Stimulated activated naive B cell treated with anti-CD40 and anti-IgM and Interleukin-4, amounts not matched to agents 10 μg/mL and 1 μg/mL and 100 μg/mL, for 72 hours (primary cell): Measurements from ENCODE around the gene PIK3R5.

ENCODE experiments used
- ATAC-seq, 2 donors: fragments of 150-1000 bp; cut with Tn5 transposase; replicated peaks; 2 replicates each; pipeline ENCODE4 v1.10.0; 2021; ENCODE audit warnings: moderate library complexity in 1 of 2
- DNase-seq: peaks from one replicate; pipeline ENCODE4 v3.0.0; 2021
- H3K27ac Mint-ChIP-seq: one replicate; pipeline ENCODE4 v1.8.0; 2022; ENCODE audit warnings: mild to moderate bottlenecking, mixed read lengths
- H3K27me3 Mint-ChIP-seq, 2 donors: one replicate each; pipeline ENCODE4 v1.8.0; 2022; ENCODE audit warnings: mixed read lengths in 2 of 2
- H3K36me3 Mint-ChIP-seq, 2 donors: one replicate each; pipeline ENCODE4 v1.8.0; 2022; ENCODE audit warnings: mixed read lengths in 2 of 2, mild to moderate bottlenecking in 1 of 2
- H3K4me1 Mint-ChIP-seq, 2 donors: one replicate each; pipeline ENCODE4 v1.8.0; 2022; ENCODE audit warnings: mixed read lengths in 2 of 2, mild to moderate bottlenecking in 1 of 2
- H3K4me3 Mint-ChIP-seq, 2 donors: one replicate each; pipeline ENCODE4 v1.8.0; 2022; ENCODE audit warnings: mild to moderate bottlenecking in 2 of 2, mixed read lengths in 2 of 2, moderate library complexity in 1 of 2
- H3K9me3 Mint-ChIP-seq, 2 donors: one replicate each; pipeline ENCODE4 v1.8.0; 2022; ENCODE audit warnings: mixed read lengths in 2 of 2, mild to moderate bottlenecking in 1 of 2

PIK3R5 gene

DNA sequence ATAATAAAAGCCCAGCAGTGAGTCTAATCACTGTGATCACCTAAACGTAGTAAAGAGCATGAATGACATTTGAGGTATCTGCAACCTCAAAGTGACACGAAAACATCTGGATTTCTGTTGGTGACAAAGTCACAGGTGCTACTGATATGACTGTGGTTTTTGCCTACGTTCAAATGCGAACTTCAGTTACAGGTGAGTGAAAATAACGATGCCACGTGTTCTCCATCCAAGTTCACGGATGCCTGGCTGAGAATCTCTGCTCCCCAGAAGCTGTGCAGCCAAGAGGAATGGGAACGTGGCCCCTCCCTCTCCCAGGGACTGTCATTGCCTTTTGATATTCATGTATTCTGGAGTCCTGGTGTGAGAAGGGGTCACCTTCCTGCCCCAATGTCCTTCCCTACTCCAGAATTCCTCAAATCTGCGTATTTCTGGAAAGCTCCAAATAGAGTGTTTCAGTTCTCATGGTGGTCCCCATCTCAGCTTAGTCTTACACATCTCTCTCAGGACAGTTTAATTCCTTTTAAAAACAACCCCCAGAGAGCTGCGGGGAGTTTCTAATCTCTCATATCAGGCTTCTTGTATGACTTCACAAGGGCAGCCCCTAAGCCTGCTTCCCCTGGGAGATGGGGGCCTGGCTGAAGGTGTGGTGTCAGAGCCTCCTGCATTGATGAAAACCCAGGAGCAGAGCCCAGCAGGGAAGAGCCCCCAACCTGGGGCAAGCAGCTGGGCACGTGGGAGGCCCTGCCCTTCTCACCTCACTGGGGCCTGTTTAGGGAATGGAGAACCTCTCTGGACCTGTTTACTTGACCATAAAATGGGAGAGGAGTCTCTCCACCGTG, 25.8 kb downstream of the PIK3R5 start:
- Mint-ChIP-seq H3K27me3 (no peaks in the 10 kb centered on the region), H3K9me3 (peaks cover 4 to 6% of the 10 kb centered on the region in 2 donors), H3K27ac (peak overlapping the region; percentile 98), H3K4me1 (peaks cover 57 to 89% of the 10 kb centered on the region in 2 donors), H3K4me3 (peak overlapping the region; percentile 52 to 65), H3K36me3 (peaks cover 39 to 62% of the 10 kb centered on the region in 2 donors)
- ATAC-seq (peak; percentile 76 to 78), DNase-seq (peak; percentile 84)

DNA sequence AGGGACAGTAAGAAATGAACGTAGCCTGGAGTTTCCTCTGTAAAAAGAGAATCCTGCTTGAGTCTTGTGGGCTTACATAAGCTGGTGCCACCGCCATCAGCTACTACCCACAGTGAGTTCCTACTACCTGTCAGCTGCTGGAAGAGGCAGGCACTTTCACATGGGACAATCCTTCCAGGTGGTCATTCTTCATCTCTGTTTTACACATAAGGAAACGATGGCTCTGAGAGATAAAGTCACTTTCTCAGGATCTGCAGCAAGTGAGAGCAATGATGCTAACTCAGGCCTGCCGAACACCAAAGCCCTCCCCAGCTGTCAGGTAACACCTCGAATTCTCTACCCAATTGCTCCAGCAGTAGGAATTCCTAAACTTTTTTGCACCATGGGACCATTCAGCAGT, 26.6 kb downstream of the PIK3R5 start:
- Mint-ChIP-seq H3K9me3 (peaks cover 5 to 6% of the 10 kb centered on the region in 2 donors), H3K36me3 (peaks cover 33 to 56% of the 10 kb centered on the region in 2 donors), H3K4me3 (peak overlapping the region; percentile 52 to 65)

DNA sequence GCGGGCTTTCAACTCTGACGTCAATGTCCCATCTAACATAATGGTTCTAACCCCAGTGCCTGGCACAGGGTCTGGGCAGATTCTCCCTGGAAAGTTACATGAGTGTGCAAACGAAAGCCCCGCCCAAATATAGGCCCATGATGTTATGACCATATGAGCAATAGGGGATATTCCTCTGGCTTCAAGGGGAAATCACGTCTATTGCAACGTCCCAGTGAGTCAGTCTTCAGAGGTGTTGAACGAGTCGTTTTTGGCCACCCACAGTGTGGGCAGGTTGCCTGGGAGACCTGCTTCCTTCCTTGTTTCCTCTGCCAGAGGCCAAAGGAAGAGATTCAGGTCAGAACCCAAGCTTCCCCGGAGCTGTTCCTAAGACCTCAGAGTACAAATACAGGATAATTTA, 30.3 kb downstream of the PIK3R5 start:
- Mint-ChIP-seq H3K27me3 (no peaks in the 10 kb centered on the region), H3K36me3 (peaks cover 35 to 58% of the 10 kb centered on the region in 2 donors), H3K9me3 (peaks cover 8 to 13% of the 10 kb centered on the region in 2 donors), H3K4me3 (peak overlapping the region; percentile 9 to 75), H3K27ac (peak overlapping the region; percentile 98), H3K4me1 (peaks cover 40 to 60% of the 10 kb centered on the region in 2 donors)
- peak; percentile 73 to 79 for ATAC-seq
- DNase-seq = peak; percentile 61

More for the DNA sequence above, 26.6 kb downstream of the PIK3R5 start:
- Mint-ChIP-seq H3K27ac (peak overlapping the region; percentile 98), H3K4me1 (peaks cover 60 to 89% of the 10 kb centered on the region in 2 donors), H3K27me3 (no peaks in the 10 kb centered on the region)
- DNase-seq = no peak
- no peak for ATAC-seq

DNA sequence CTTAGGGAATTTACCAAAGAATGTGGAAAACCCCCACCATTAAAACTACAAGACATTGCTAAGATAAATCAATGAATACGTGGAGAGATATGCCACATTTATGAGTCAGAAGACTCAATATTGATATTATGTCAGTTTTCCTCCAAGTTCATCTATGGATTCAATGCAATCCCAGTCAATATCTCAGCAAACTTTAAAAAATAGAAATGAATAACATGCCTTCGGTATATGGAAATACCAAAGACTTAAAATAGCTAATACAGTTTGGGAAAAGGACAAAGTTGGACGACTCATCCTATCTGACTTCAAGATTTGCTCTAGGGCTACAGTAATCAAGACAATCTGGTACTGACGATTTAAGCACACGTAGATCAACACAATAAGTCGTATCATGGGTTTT, 31.2 kb downstream of the PIK3R5 start:
- ATAC-seq (no peak), DNase-seq (no peak)
- peak overlapping the region; percentile 98 for H3K27ac Mint-ChIP-seq
- no peak overlapping the region for H3K4me3 Mint-ChIP-seq
- H3K4me1 Mint-ChIP-seq = peaks cover 32 to 52% of the 10 kb centered on the region in 2 donors
- peaks cover 43 to 59% of the 10 kb centered on the region in 2 donors for H3K36me3 Mint-ChIP-seq
- no peaks in the 10 kb centered on the region for H3K27me3 Mint-ChIP-seq
- peaks cover 17 to 22% of the 10 kb centered on the region in 2 donors for H3K9me3 Mint-ChIP-seq

DNA sequence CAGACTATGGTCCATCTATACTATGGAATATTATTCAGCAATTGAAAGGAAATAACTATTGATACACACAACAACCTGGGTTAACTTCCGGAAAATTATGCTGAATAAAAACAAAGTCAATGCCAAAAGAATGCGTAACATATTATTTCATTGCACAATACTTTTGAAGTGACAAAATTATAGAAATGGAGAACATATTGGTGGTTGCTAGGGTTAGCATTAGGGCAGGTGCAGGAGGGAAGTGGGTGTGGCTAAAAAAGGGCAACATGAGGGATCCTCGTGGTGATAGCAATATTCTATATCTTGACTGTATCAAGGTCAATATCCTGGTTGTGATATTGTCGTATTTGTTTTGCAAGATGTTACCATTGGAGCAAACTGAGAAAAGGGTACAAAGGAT, 34.9 kb downstream of the PIK3R5 start:
- Mint-ChIP-seq H3K27ac (no peak overlapping the region), H3K4me3 (no peak overlapping the region), H3K9me3 (peaks cover 19 to 24% of the 10 kb centered on the region in 2 donors), H3K4me1 (peaks cover 19 to 20% of the 10 kb centered on the region in 2 donors), H3K36me3 (peaks cover 48 to 60% of the 10 kb centered on the region in 2 donors), H3K27me3 (no peaks in the 10 kb centered on the region)
- DNase-seq = no peak
- no peak for ATAC-seq

DNA sequence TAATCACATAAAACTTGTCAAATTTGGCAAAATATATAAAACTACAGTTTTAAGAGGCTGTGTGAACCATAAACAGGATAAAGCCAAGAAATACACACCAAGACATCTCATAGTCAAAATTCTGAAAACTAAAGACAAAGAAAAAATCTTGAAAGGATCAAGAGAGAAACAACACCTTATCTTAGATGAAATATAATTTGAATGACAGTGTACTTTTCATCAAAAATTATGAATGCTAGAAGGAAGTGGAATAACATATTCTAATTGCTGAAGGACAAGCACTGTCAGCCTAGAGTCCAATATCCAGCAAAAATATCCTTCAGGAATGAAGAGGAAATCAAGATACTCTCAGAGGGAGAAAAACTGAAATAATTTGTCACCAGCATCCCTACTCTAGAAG, 37.2 kb downstream of the PIK3R5 start:
- ATAC-seq = no peak
- peak overlapping the region; percentile 89 for H3K27ac Mint-ChIP-seq
- no peak overlapping the region for H3K4me3 Mint-ChIP-seq
- peaks cover 40 to 49% of the 10 kb centered on the region in 2 donors for H3K36me3 Mint-ChIP-seq
- peaks cover 0 to 8% of the 10 kb centered on the region in 2 donors for H3K4me1 Mint-ChIP-seq
- H3K9me3 Mint-ChIP-seq = peaks cover 18 to 19% of the 10 kb centered on the region in 2 donors
- no peak for DNase-seq
- no peaks in the 10 kb centered on the region for H3K27me3 Mint-ChIP-seq

DNA sequence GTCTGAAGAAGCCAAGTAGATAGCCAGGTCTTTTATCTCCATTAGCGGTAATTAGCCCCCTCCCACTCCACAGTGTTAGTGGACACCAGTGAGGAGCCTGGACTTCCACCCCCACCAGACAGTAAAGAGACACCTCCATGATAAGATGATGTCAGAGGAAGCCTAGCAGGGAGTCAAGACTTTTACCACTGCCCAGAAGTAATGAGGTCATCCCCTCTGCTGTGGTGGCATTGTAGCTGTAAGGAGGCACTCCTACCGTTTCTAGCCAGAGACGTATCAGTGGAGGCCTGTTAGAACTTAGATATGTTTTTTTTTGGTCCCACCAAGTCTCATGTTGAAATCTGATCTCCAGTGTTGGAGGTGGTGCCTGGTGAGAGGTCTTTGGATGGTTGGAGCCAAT, 38.1 kb downstream of the PIK3R5 start:
- H3K9me3 Mint-ChIP-seq = peaks cover 18 to 19% of the 10 kb centered on the region in 2 donors
- DNase-seq = no peak
- H3K27ac Mint-ChIP-seq = no peak overlapping the region
- no peaks in the 10 kb centered on the region for H3K27me3 Mint-ChIP-seq
- H3K36me3 Mint-ChIP-seq = peaks cover 40 to 54% of the 10 kb centered on the region in 2 donors
- ATAC-seq = no peak
- no peak overlapping the region for H3K4me3 Mint-ChIP-seq
- peaks cover 7 to 16% of the 10 kb centered on the region in 2 donors for H3K4me1 Mint-ChIP-seq

DNA sequence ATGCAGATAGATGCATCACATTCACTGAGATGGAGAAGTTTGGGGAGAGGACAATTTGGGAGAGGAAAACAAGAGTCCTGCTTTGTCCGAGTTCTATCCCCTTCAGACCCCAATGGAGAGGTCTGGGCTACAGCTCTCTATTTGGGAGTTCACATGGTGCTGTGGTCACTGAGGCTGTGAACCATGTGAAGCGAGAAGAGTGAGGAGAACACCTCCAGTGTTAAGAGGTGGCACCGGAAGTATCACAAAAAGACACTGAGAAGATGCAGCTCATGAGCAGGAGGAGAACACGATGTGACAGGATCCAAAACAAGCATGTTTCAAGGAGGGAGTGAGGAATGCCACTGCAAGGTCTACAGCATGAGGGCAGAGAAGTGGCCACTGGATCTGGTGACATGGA, 39.7 kb downstream of the PIK3R5 start:
- Mint-ChIP-seq H3K4me3 (no peak overlapping the region), H3K9me3 (peaks cover 12% of the 10 kb centered on the region in 2 donors), H3K27ac (no peak overlapping the region), H3K27me3 (no peaks in the 10 kb centered on the region), H3K4me1 (peaks cover 14 to 15% of the 10 kb centered on the region in 2 donors), H3K36me3 (peaks cover 32 to 44% of the 10 kb centered on the region in 2 donors)
- ATAC-seq (no peak), DNase-seq (no peak)

DNA sequence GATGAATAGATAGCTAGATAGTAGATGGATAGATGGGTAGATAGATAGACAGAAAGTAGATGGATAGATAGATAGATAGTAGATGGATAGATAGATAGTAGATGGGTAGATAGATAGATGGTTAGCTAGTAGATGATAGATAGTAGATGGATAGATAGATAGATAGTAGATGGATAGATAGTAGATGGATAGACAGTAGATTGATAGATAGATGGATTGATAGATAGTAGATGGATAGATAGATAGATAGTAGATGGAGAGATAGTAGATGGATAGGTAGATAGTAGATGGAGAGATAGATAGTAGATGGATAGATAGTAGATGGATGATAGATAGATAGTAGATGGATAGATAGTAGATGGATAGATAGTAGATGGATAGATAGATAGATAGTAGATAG, 40.4 kb downstream of the PIK3R5 start:
- Mint-ChIP-seq H3K36me3 (peaks cover 27 to 39% of the 10 kb centered on the region in 2 donors), H3K27me3 (no peaks in the 10 kb centered on the region), H3K4me1 (peaks cover 15 to 19% of the 10 kb centered on the region in 2 donors), H3K27ac (no peak overlapping the region), H3K9me3 (peaks cover 10 to 12% of the 10 kb centered on the region in 2 donors), H3K4me3 (no peak overlapping the region)
- no peak for ATAC-seq
- DNase-seq = no peak

DNA sequence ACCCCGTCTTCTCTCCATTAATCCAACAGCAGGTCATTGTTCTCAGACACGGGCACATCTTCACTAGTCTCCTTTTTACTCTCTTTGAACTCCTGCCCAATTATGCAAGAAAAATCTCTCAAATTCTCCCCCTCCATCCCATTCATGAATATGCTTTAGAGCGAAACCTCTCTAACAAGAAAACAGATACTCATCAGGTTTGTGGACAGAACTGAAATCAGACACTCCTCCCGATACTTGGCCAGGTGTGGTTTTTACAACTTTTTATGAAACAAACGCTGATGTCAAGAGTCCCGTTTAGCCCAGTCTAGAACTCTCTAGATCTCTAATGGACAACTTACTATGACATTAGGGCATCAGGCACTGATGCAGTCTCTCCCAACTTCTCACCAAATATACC, 40.9 kb downstream of the PIK3R5 start:
- no peak overlapping the region for H3K4me3 Mint-ChIP-seq
- ATAC-seq (peak; percentile 33), DNase-seq (no peak)
- no peak overlapping the region for H3K27ac Mint-ChIP-seq
- peaks cover 22 to 39% of the 10 kb centered on the region in 2 donors for H3K36me3 Mint-ChIP-seq
- H3K27me3 Mint-ChIP-seq = no peaks in the 10 kb centered on the region
- H3K4me1 Mint-ChIP-seq = peaks cover 18 to 24% of the 10 kb centered on the region in 2 donors
- H3K9me3 Mint-ChIP-seq = peaks cover 5 to 6% of the 10 kb centered on the region in 2 donors

DNA sequence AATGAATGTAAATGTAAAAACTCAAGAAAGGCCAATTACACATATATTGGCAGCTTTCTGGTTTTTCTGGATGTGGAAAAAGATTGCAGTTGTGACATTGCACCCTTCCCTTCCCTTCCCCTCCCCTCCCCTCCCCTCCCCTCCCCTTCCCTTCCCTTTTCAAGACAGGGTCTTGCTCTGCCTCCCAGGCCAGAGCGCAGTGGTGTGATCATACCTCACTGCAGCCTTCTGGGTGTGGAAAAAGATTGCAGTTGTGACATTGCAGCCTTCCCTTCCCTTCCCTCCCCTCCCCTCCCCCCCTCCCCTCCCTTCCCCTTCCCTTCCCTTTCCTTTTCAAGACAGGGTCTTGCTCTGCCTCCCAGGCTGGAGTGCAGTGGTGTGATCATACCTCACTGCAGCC, 41.7 kb downstream of the PIK3R5 start:
- no peaks in the 10 kb centered on the region for H3K27me3 Mint-ChIP-seq
- ATAC-seq = no peak
- H3K4me3 Mint-ChIP-seq = no peak overlapping the region
- peaks cover 24 to 33% of the 10 kb centered on the region in 2 donors for H3K4me1 Mint-ChIP-seq
- DNase-seq = no peak
- peaks cover 21 to 42% of the 10 kb centered on the region in 2 donors for H3K36me3 Mint-ChIP-seq
- H3K9me3 Mint-ChIP-seq = peaks cover 0 to 2% of the 10 kb centered on the region in 2 donors
- H3K27ac Mint-ChIP-seq = peak overlapping the region; percentile 49

DNA sequence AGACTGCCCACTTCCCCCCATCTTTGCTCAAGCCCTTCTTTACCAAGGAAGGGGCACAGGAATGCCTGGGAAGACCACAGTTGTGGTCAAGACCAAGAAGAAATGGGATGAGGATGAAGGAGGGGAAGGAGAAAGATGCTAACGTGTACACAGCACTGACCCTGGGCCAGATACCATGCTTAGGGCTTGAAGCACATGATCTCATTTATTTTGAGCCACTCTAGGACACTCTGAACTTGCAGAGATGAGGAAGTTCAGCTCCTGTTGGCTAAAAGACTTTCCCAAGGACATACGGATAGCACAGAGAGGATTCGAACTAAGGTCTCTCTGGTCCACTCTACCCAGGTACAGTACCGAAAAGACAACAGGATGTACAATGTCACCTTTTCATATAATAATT, 42.6 kb downstream of the PIK3R5 start:
- Mint-ChIP-seq H3K27me3 (no peaks in the 10 kb centered on the region), H3K4me3 (no peak overlapping the region), H3K36me3 (peaks cover 17 to 38% of the 10 kb centered on the region in 2 donors), H3K9me3 (peaks cover 0 to under 1% of the 10 kb centered on the region in 2 donors), H3K27ac (peak overlapping the region; percentile 94), H3K4me1 (peaks cover 23 to 35% of the 10 kb centered on the region in 2 donors)
- peak in 1 of 2 donors; percentile 10 for ATAC-seq
- no peak for DNase-seq

DNA sequence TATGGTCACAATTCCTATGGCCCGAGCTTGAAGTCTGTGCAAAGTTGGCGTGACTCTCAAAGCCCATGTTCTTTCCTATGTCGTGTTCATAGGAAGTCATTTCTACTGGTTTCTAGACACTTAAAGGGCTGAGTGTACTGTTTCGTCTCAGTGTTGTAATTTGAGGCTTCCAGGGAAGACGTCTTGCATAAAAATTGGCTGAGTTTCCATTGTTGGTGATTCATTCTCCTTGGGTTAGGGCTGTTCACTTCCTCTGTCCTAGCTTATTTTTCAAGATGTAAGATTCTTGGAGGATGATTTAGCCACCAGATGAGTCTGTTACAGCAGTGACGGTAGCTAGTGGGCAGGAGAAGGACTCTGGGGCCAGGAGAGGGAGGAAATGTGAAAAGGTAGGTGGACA, 43.1 kb downstream of the PIK3R5 start:
- Mint-ChIP-seq H3K4me3 (peak overlapping the region; percentile 46 to 58), H3K9me3 (peaks cover 0 to 2% of the 10 kb centered on the region in 2 donors), H3K36me3 (peaks cover 15 to 38% of the 10 kb centered on the region in 2 donors), H3K27ac (peak overlapping the region; percentile 94), H3K4me1 (peaks cover 23 to 35% of the 10 kb centered on the region in 2 donors), H3K27me3 (no peaks in the 10 kb centered on the region)
- no peak for DNase-seq
- ATAC-seq = peak; percentile 67 to 78

DNA sequence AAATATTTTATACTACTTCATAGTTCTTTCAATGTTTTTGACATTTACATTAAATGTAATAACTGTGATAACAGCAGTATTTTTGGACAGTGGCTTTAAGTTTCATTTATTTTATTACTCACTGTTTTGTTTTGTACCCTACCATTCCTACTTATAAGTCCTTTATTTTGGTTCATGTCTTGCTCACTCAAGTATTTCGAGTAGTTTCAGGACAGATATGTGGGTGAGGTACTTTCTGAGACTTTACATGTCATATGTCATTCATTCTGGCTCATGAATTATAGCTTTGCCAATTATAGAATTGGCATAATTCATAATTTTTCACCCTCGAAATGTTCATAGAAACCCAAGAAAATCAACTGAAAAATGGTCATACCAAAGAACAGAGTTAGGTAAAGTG, 44.4 kb downstream of the PIK3R5 start:
- Mint-ChIP-seq H3K4me1 (peaks cover 31 to 45% of the 10 kb centered on the region in 2 donors), H3K9me3 (peaks cover 0 to 2% of the 10 kb centered on the region in 2 donors), H3K27ac (peak overlapping the region; percentile 93), H3K4me3 (peak overlapping the region in 1 of 2 donors; percentile 28), H3K27me3 (no peaks in the 10 kb centered on the region), H3K36me3 (peaks cover 16 to 40% of the 10 kb centered on the region in 2 donors)
- ATAC-seq (peak; percentile 74 to 81), DNase-seq (no peak)
